ENCODE data around the gene RBBP8NL.

Gene RBBP8NL

GRCh38 chr20:62439218-62439617 is 11.9 kb upstream of the RBBP8NL start:
- DNase-seq: no peak
- H2AFZ ChIP-seq (ENCODE audit: low read length): no peak overlapping the region
- no peaks in the 10 kb centered on the region for H3K36me3 ChIP-seq (replicated peaks; ENCODE audit: insufficient read depth, low read length)
- H3K9me2 ChIP-seq (replicated peaks; ENCODE audit: insufficient read depth, low read length): no peaks in the 10 kb centered on the region
- no peaks in the 10 kb centered on the region for H3F3A ChIP-seq (ENCODE audit: insufficient read depth, low read length)
- no peaks in the 10 kb centered on the region for H3K9me3 ChIP-seq (replicated peaks; ENCODE audit: insufficient read depth, low read length)
- H3K27me3 ChIP-seq (replicated peaks; ENCODE audit: insufficient read depth, low read length): peaks cover 100% of the 10 kb centered on the region
- TF ChIP-seq EZH2 (optimal IDR thresholded peaks at IDR 0.05; ENCODE audit: low read depth, low read length): no peak
- TF ChIP-seq CTCF (IDR thresholded peaks at IDR 0.05; ENCODE audit: low read length): no peak
- no peak for TF ChIP-seq EZH2phosphoT487 (IDR thresholded peaks at IDR 0.05; ENCODE audit: low read length)
- H3K27ac ChIP-seq (ENCODE audit: low read length): peak overlapping the region; percentile 15; the same call in 1 of the 2 replicates
- no peaks in the 10 kb centered on the region for H3K79me2 ChIP-seq (ENCODE audit: low read length)
- no peaks in the 10 kb centered on the region for H3K4me1 ChIP-seq (ENCODE audit: low read length)
- H3K9ac ChIP-seq (ENCODE audit: low read length): no peak overlapping the region
- H3K4me2 ChIP-seq (ENCODE audit: low read depth, low read length): no peak overlapping the region
- no peaks in the 10 kb centered on the region for H4K20me1 ChIP-seq (ENCODE audit: insufficient read depth, low read length)
- no peak overlapping the region for H3K4me3 ChIP-seq (ENCODE audit: low read length)

GRCh38 chr20:62437927-62438326 is 10.6 kb upstream of the RBBP8NL start:
- H3K36me3 ChIP-seq (replicated peaks; ENCODE audit: insufficient read depth, low read length): no peaks in the 10 kb centered on the region
- no peak overlapping the region for H2AFZ ChIP-seq (ENCODE audit: low read length)
- no peaks in the 10 kb centered on the region for H4K20me1 ChIP-seq (ENCODE audit: insufficient read depth, low read length)
- H3K27me3 ChIP-seq (replicated peaks; ENCODE audit: insufficient read depth, low read length): peaks cover 100% of the 10 kb centered on the region
- no peak overlapping the region for H3K4me2 ChIP-seq (ENCODE audit: low read depth, low read length)
- no peaks in the 10 kb centered on the region for H3K9me2 ChIP-seq (replicated peaks; ENCODE audit: insufficient read depth, low read length)
- no peak for DNase-seq
- no peaks in the 10 kb centered on the region for H3K4me1 ChIP-seq (ENCODE audit: low read length)
- TF ChIP-seq CTCF (IDR thresholded peaks at IDR 0.05; ENCODE audit: low read length) (no peak), EZH2phosphoT487 (IDR thresholded peaks at IDR 0.05; ENCODE audit: low read length) (no peak), EZH2 (optimal IDR thresholded peaks at IDR 0.05; ENCODE audit: low read depth, low read length) (no peak)
- H3K9ac ChIP-seq (ENCODE audit: low read length): no peak overlapping the region
- H3K79me2 ChIP-seq (ENCODE audit: low read length): no peaks in the 10 kb centered on the region
- no peaks in the 10 kb centered on the region for H3K9me3 ChIP-seq (replicated peaks; ENCODE audit: insufficient read depth, low read length)
- no peak overlapping the region for H3K27ac ChIP-seq (ENCODE audit: low read length)
- H3K4me3 ChIP-seq (ENCODE audit: low read length): no peak overlapping the region
- no peaks in the 10 kb centered on the region for H3F3A ChIP-seq (ENCODE audit: insufficient read depth, low read length)

DNA sequence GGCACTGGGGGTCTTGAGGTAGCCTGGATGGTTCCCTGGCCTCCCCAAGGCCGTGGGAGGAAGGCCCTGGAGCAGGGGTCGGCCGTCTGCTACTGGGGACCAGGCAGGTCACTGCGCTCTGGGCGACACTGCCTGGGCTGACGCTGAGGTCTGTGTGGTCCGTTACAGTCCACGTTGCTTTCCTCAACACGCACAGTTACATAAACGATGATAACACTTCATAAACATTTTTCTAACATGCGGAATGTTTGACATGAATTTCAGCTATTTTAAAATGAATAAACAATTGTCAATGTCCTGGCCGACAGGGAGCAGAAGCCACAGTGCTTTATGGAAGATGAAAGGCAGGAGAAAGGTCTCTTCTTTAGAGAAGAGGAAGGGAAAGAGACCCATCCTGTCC is 10.2 kb upstream of the RBBP8NL start:
- H3K27ac ChIP-seq (ENCODE audit: low read length): no peak overlapping the region
- no peaks in the 10 kb centered on the region for H3K79me2 ChIP-seq (ENCODE audit: low read length)
- H3K27me3 ChIP-seq (replicated peaks; ENCODE audit: insufficient read depth, low read length): peaks cover 100% of the 10 kb centered on the region
- H3K9ac ChIP-seq (ENCODE audit: low read length): no peak overlapping the region
- no peak overlapping the region for H2AFZ ChIP-seq (ENCODE audit: low read length)
- TF ChIP-seq EZH2phosphoT487 (IDR thresholded peaks at IDR 0.05; ENCODE audit: low read length): no peak
- TF ChIP-seq EZH2 (optimal IDR thresholded peaks at IDR 0.05; ENCODE audit: low read depth, low read length): no peak
- no peak for TF ChIP-seq CTCF (IDR thresholded peaks at IDR 0.05; ENCODE audit: low read length)
- no peak for DNase-seq
- no peak overlapping the region for H3K4me2 ChIP-seq (ENCODE audit: low read depth, low read length)
- H3K4me3 ChIP-seq (ENCODE audit: low read length): no peak overlapping the region
- no peaks in the 10 kb centered on the region for H3K36me3 ChIP-seq (replicated peaks; ENCODE audit: insufficient read depth, low read length)
- H3K9me2 ChIP-seq (replicated peaks; ENCODE audit: insufficient read depth, low read length): no peaks in the 10 kb centered on the region
- no peaks in the 10 kb centered on the region for H4K20me1 ChIP-seq (ENCODE audit: insufficient read depth, low read length)
- H3F3A ChIP-seq (ENCODE audit: insufficient read depth, low read length): no peaks in the 10 kb centered on the region
- no peaks in the 10 kb centered on the region for H3K9me3 ChIP-seq (replicated peaks; ENCODE audit: insufficient read depth, low read length)
- no peaks in the 10 kb centered on the region for H3K4me1 ChIP-seq (ENCODE audit: low read length)
